Loucy (cell line): ENCODE data around the gene SPTSSA.

Source experiments
- H2AFZ ChIP-seq: fragments of 200-600 bp; sonication (generic); 2 replicates; pipeline ENCODE4 v1.6.0; 2016; ENCODE audit warnings: antibody characterized with exemption, mild to moderate bottlenecking, low read length, moderate library complexity
- H3F3A ChIP-seq: fragments of 200-600 bp; 2 replicates; pipeline ENCODE4 v1.6.0; 2016; ENCODE audit warnings: antibody characterized with exemption, low read depth, mild to moderate bottlenecking
- H3K27me3 ChIP-seq: fragments of 200-600 bp; sonication (generic); 2 replicates; pipeline ENCODE4 v1.6.1; 2014; ENCODE audit warnings: low read length, mild to moderate bottlenecking; ENCODE audit not compliant: insufficient read depth, poor library complexity, severe bottlenecking
- H3K36me3 ChIP-seq: fragments of 200-600 bp; sonication (generic); 2 replicates; pipeline ENCODE4 v1.6.1; 2016; ENCODE audit warnings: low read length; ENCODE audit not compliant: insufficient read depth
- H3K4me1 ChIP-seq: fragments of 200-600 bp; sonication (generic); 2 replicates; pipeline ENCODE4 v1.5.1; 2014; ENCODE audit warnings: low read length, mild to moderate bottlenecking; ENCODE audit not compliant: insufficient read depth, poor library complexity, severe bottlenecking
- H3K4me2 ChIP-seq: fragments of 200-600 bp; sonication (generic); 2 replicates; pipeline ENCODE4 v1.6.0; 2014; ENCODE audit warnings: antibody characterized with exemption, low read length, low read depth, mild to moderate bottlenecking; ENCODE audit not compliant: poor library complexity, severe bottlenecking
- H3K4me3 ChIP-seq: fragments of 200-600 bp; sonication (generic); 2 replicates; pipeline ENCODE4 v1.5.1; 2014; ENCODE audit warnings: low read length, mild to moderate bottlenecking, mixed read lengths; ENCODE audit not compliant: poor library complexity, severe bottlenecking
- H3K79me2 ChIP-seq: fragments of 200-600 bp; sonication (generic); 2 replicates; pipeline ENCODE4 v1.6.1; 2014; ENCODE audit warnings: low read length; ENCODE audit not compliant: insufficient read depth
- H3K9ac ChIP-seq: fragments of 200-600 bp; sonication (generic); 2 replicates; pipeline ENCODE4 v1.6.0; 2014; ENCODE audit warnings: mild to moderate bottlenecking, low read depth, low read length, moderate library complexity; ENCODE audit not compliant: poor library complexity, severe bottlenecking
- H3K9me2 ChIP-seq: fragments of 200-600 bp; sonication (generic); replicated peaks from 2 replicates; pipeline ENCODE4 v1.6.1; 2016; ENCODE audit warnings: low read depth, low read length, mixed read lengths
- H3K9me3 ChIP-seq: fragments of 200-600 bp; sonication (generic); 2 replicates; pipeline ENCODE4 v1.6.1; 2014; ENCODE audit warnings: mild to moderate bottlenecking, antibody characterized with exemption, low read length, low read depth; ENCODE audit not compliant: insufficient read depth
- H4K20me1 ChIP-seq: fragments of 200-600 bp; sonication (generic); 2 replicates; pipeline ENCODE4 v1.6.0; 2014; ENCODE audit warnings: antibody characterized with exemption, low read length, mild to moderate bottlenecking; ENCODE audit not compliant: insufficient read depth, poor library complexity, severe bottlenecking
- EZH2phosphoT487 ChIP-seq: fragments of 200-600 bp; IDR thresholded peaks from 2 replicates; pipeline ENCODE4 v1.6.1; 2018; ENCODE audit warnings: antibody characterized with exemption, mild to moderate bottlenecking, moderate library complexity, borderline replicate concordance
- TF ChIP-seq, protein P1 (sequence below): fragments of 200-600 bp; sonication (generic); conservative IDR thresholded peaks from 2 replicates; pipeline ENCODE4 v1.5.1; 2014; ENCODE audit warnings: mild to moderate bottlenecking, antibody characterized with exemption, low read length

SPTSSA gene

GRCh38 chr14:34489324-34489723 lies 27.3 kb upstream of the SPTSSA start:
- H3K4me2 ChIP-seq = no peak overlapping the region
- H2AFZ ChIP-seq = no peak overlapping the region
- no peak overlapping the region for H3K4me3 ChIP-seq

GRCh38 chr14:34488528-34488927 lies 26.5 kb upstream of the SPTSSA start:
- no peak for TF ChIP-seq EZH2phosphoT487
- TF ChIP-seq, protein P1, sequence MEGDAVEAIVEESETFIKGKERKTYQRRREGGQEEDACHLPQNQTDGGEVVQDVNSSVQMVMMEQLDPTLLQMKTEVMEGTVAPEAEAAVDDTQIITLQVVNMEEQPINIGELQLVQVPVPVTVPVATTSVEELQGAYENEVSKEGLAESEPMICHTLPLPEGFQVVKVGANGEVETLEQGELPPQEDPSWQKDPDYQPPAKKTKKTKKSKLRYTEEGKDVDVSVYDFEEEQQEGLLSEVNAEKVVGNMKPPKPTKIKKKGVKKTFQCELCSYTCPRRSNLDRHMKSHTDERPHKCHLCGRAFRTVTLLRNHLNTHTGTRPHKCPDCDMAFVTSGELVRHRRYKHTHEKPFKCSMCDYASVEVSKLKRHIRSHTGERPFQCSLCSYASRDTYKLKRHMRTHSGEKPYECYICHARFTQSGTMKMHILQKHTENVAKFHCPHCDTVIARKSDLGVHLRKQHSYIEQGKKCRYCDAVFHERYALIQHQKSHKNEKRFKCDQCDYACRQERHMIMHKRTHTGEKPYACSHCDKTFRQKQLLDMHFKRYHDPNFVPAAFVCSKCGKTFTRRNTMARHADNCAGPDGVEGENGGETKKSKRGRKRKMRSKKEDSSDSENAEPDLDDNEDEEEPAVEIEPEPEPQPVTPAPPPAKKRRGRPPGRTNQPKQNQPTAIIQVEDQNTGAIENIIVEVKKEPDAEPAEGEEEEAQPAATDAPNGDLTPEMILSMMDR = no peak
- Histone ChIP-seq H3K36me3 (no peaks in the 10 kb centered on the region), H2AFZ (no peak overlapping the region)

More at GRCh38 chr14:34489324-34489723, 27.3 kb upstream of the SPTSSA start:
- H3K9me2 ChIP-seq = no peaks in the 10 kb centered on the region
- H3K9me3 ChIP-seq = no peaks in the 10 kb centered on the region
- no peaks in the 10 kb centered on the region for H3K79me2 ChIP-seq
- H4K20me1 ChIP-seq = no peaks in the 10 kb centered on the region
- H3K36me3 ChIP-seq = no peaks in the 10 kb centered on the region
- no peak overlapping the region for H3K9ac ChIP-seq
- TF ChIP-seq, protein P1 = no peak
- no peak for TF ChIP-seq EZH2phosphoT487
- no peaks in the 10 kb centered on the region for H3F3A ChIP-seq
- H3K27me3 ChIP-seq = no peaks in the 10 kb centered on the region
- H3K4me1 ChIP-seq = no peaks in the 10 kb centered on the region

DNA sequence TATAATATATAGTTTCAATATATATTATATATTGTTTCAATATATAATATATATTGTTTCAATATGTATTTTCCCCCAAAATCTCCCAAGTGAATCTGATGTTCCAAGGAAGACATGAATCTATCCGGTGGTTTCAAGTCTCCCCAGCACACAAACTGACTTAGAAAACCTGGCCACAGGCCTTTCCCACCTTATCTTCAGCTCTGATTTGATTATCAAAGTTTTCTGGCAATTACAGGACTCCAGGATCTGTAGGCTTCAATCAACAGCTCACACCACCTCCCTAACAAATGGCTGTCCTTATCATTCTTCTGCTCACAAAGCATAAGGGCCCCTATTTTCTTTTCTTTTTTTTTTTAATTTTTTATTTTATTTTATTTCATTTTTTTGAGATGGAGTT lies 22.7 kb upstream of the SPTSSA start:
- Histone ChIP-seq H3K4me1 (no peaks in the 10 kb centered on the region), H3K27me3 (no peaks in the 10 kb centered on the region), H3F3A (no peaks in the 10 kb centered on the region), H3K4me2 (no peak overlapping the region), H3K79me2 (no peaks in the 10 kb centered on the region), H3K36me3 (no peaks in the 10 kb centered on the region), H3K4me3 (no peak overlapping the region), H3K9me3 (no peaks in the 10 kb centered on the region), H4K20me1 (no peaks in the 10 kb centered on the region), H2AFZ (no peak overlapping the region), H3K9me2 (no peaks in the 10 kb centered on the region), H3K9ac (no peak overlapping the region)
- no peak for TF ChIP-seq EZH2phosphoT487
- TF ChIP-seq, protein P1 = no peak

More at GRCh38 chr14:34488528-34488927, 26.5 kb upstream of the SPTSSA start:
- no peaks in the 10 kb centered on the region for H3K9me2 ChIP-seq
- H4K20me1 ChIP-seq = no peaks in the 10 kb centered on the region
- H3F3A ChIP-seq = no peaks in the 10 kb centered on the region
- H3K27me3 ChIP-seq = no peaks in the 10 kb centered on the region
- no peak overlapping the region for H3K4me2 ChIP-seq
- no peaks in the 10 kb centered on the region for H3K4me1 ChIP-seq
- no peak overlapping the region for H3K4me3 ChIP-seq
- H3K79me2 ChIP-seq = no peaks in the 10 kb centered on the region
- no peak overlapping the region for H3K9ac ChIP-seq
- no peaks in the 10 kb centered on the region for H3K9me3 ChIP-seq
